GM18499 (cell line): Measurements from ENCODE around the gene ZNF426.

Experiments
- ATAC-seq: cut with Tn5 transposase; IDR thresholded peaks from one replicate; pipeline ENCODE4 v1.9.1; 2021; ENCODE audit warnings: moderate number of reproducible peaks; ENCODE audit not compliant: insufficient read depth, unreplicated experiment

ZNF426 gene

DNA sequence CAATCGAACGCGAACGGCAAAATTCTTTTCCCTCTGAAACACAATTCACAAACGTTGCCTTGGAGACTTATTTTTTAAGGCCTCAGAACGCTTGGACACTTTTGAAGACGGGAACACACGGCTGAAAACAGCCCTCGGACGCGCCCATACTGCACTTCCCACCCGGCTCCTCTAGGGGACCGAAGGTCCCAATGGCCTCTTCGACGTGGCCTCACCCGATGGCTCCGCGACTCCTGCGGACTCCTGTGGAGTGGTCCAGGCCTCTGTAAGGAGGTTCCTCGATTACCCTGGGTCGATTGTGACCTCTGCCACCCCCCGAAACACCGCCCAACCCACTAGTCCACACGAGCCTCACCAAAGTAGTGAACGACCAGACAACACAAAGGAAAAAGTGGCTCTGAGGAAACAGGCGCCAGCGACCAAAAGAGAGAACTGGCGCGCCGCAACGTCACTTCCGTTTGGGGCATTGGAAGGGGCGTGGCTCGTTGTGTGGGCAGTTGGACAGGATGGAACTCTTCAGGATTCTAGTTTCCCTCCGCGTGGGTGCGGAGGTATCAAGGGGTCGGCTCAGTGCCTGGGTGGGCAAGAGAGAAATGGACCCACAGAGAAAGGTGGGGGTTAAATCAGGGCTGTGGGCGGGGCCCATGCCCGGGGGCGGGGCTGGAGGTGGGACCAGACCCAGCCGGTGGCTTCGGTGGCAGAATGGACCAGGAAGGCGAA is 40.1 kb downstream of the ZNF426 start, which contains the start of gene ZNF560:
TSS of gene ZNF560 (minus strand) at position 434 of the 720 bp plus-strand sequence. CDS start 23,303 bp downstream, outside the sequence.
- ATAC-seq = no peak

DNA sequence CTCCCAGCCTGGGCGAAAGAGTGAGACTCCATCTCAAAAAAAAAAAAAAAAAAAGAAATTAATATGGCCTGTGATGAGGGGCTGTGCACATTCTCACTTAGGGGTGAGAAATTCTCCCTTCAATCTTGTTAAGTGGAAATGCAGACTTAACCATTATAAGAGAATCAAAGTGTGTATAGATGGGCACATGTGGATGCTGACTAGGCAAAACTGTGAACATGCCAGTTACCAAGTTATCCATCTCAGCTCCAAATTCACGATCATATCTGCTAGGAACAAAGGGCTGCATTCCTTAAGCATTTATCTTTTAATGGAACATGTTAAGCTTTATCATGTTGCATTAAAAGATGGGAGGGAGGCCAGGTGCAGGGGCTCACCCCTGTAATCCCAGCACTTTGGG is 44.3 kb downstream of the ZNF426 start:
- ATAC-seq = no peak

DNA sequence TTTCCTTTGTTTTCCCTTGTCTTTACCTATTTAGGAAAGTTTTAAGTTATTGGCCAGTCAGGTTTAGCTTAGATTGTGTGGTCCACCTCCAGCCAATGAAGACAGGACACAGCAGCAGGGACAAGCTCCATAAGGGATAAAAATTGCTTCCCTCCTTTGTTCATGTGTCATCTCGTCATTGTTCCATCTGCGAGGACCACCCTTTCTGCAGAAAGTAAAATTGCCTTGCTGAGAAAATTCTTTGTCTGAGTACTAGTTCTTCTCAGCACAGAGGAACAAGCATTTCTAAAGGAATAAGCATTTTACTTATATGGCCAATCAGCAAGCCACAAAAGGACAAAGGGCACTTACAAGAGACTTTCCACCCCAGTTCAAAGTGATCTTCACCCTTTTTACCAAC is 51.4 kb downstream of the ZNF426 start:
- no peak for ATAC-seq

DNA sequence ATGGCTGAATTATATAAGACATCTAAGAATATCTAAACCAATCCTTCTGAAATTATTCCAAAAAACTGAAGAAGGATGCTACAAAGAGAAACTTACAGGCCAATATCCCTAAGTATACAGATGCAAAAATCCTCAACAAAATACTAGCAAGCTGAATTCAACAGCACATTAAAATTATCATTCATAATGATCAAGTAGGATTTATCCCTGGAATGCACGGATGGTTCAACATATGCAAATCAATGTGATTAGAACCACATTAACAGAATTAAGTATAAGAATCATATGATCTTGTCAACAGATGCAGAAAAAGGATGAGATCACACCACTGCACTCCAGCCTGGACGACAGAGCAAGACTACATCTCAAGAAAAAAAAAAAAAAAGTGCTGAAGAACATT is 53.3 kb downstream of the ZNF426 start:
- no peak for ATAC-seq

DNA sequence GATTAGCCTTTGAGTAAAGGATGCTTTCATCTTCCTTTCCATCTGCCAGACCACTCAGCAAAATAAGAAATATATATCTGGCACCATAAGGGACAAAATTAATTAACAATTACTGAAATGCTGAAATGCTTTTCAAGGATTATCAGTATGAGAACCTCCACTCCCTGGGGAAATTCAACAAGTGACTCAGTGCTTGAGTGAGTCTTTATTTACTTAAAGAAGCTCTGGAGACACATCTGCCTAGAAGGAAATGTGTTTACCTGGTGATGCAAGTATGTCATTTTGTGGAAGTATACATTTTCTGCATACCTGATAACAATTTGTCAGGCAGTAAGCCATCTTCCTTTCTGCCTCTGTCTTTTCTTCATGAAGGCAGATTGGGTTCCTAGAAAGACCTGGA is 63.5 kb downstream of the ZNF426 start:
- ATAC-seq = no peak
